ENCODE results near the gene SAC3D1.

GRCh38 chr11:65002706-65003105 is 38.3 kb upstream of the SAC3D1 start:
- TF ChIP-seq CTCF (IDR thresholded peaks at IDR 0.05) (no peak), POLR2A (IDR thresholded peaks at IDR 0.05) (no peak)

Data from adrenal gland (tissue), 5 donors.